Thyroid gland (tissue), 4 donors: ENCODE results near the gene E2F7. TPM values are rescaled to one million over a fixed set of nuclear protein-coding genes. Genes with fewer than 3 reads are reported as not detected.

ENCODE experiments used
- DNase-seq, 2 donors: peaks; one replicate each; pipeline ENCODE4 v3.0.0-alpha.2; 2019
- H3K27ac ChIP-seq, 3 donors: fragments of 200-600 bp; sonication (generic); 1 replicate in 2 of 3; 2 replicates in 1 of 3; pipeline ENCODE4 v1.5.1; 2016 to 2019; ENCODE audit warnings: mild to moderate bottlenecking in 1 of 3, moderate library complexity in 1 of 3
- H3K27me3 ChIP-seq: fragments of 200-600 bp; sonication (generic); one replicate; pipeline ENCODE4 v1.5.1; 2019
- H3K36me3 ChIP-seq, 2 donors: fragments of 200-600 bp; sonication (generic); one replicate each; pipeline ENCODE4 v1.5.1; 2016 to 2019
- H3K4me1 ChIP-seq, 2 donors: fragments of 200-600 bp; sonication (generic); one replicate each; pipeline ENCODE4 v1.5.1; 2017 to 2019
- H3K4me3 ChIP-seq, 3 donors: fragments of 200-600 bp; sonication (generic); replicated peaks in 1 of 3; 1 replicate in 2 of 3; 2 replicates in 1 of 3; pipeline ENCODE4 v1.5.1; 2016; ENCODE audit warnings: mild to moderate bottlenecking in 1 of 3
- H3K9me3 ChIP-seq: fragments of 200-600 bp; sonication (generic); one replicate; pipeline ENCODE4 v1.5.1; 2017
- CTCF ChIP-seq, 6 experiments: fragments of 200-600 bp in 3 of 6; fragments of 450-650 bp in 3 of 6; sonication (generic) in 3 of 6; IDR thresholded peaks; one replicate each; pipeline ENCODE4 v1.5.1; 2016 to 2019; ENCODE audit warnings: antibody characterized with exemption in 6 of 6, mild to moderate bottlenecking in 2 of 6, inconsistent platforms in 1 of 6, moderate library complexity in 1 of 6
- POLR2A ChIP-seq, 2 donors: fragments of 450-650 bp; IDR thresholded peaks; one replicate each; pipeline ENCODE4 v1.6.1; 2017; ENCODE audit warnings: antibody characterized with exemption in 2 of 2, mild to moderate bottlenecking in 2 of 2, moderate library complexity in 1 of 2
- WGBS, 2 donors: methylation state at CpG; one replicate each; pipeline ENCODE4 v1.1.5; 2017; 5-methylcytosine and 5-hydroxymethylcytosine counted together
- intact Hi-C: fragments of 100-400 bp; cut with DNase I; formaldehyde crosslinking; loops from one replicate; pipeline ENCODE4 v1.15.1; 2023
- total RNA-seq, 4 donors: library from RNA; depleted of rRNA; stranded (reverse); fragments of >200 nt; gene quantifications; one replicate each; pipeline ENCODE4 v1.2.3, GENCODE V29; 2016

Gene E2F7
- total RNA-seq, 4 donors from 2014 or later, result 4.6 TPM; not detected in 3

GRCh38 chr12:77001276-77001675 is 64.1 kb downstream of the E2F7 start:
- H3K27me3 ChIP-seq, result no peaks in the 10 kb centered on the region
- intact Hi-C loops, result no loop called here
- H3K36me3 ChIP-seq, result no peaks in the 10 kb centered on the region
- WGBS, 2 donors, result 95 to 96% methylated on average over 18 of the region's 18 CpGs
- H3K27ac ChIP-seq, result no peak overlapping the region
- no peaks in the 10 kb centered on the region for H3K9me3 ChIP-seq
- TF ChIP-seq CTCF (IDR thresholded peaks at IDR 0.05) (no peak), POLR2A (IDR thresholded peaks at IDR 0.05) (no peak)
- no peak for DNase-seq
- no peak overlapping the region for H3K4me3 ChIP-seq
- no peaks in the 10 kb centered on the region for H3K4me1 ChIP-seq

GRCh38 chr12:76998908-76999556 is 66.3 kb downstream of the E2F7 start:
- intact Hi-C loops, result no loop called here
- WGBS, 2 donors, result 79 to 81% methylated on average over 2 of the region's 2 CpGs
- H3K4me1 ChIP-seq, result no peaks in the 10 kb centered on the region
- DNase-seq, result no peak
- no peaks in the 10 kb centered on the region for H3K9me3 ChIP-seq
- no peak overlapping the region for H3K4me3 ChIP-seq
- no peaks in the 10 kb centered on the region for H3K36me3 ChIP-seq
- no peak overlapping the region for H3K27ac ChIP-seq
- TF ChIP-seq POLR2A (IDR thresholded peaks at IDR 0.05) (no peak), CTCF (IDR thresholded peaks at IDR 0.05) (no peak)
- no peaks in the 10 kb centered on the region for H3K27me3 ChIP-seq

GRCh38 chr12:76998386-76998785 is 67.0 kb downstream of the E2F7 start:
- H3K27ac ChIP-seq, result no peak overlapping the region
- no peaks in the 10 kb centered on the region for H3K27me3 ChIP-seq
- no peak overlapping the region for H3K4me3 ChIP-seq
- H3K36me3 ChIP-seq, result no peaks in the 10 kb centered on the region
- intact Hi-C loops, result no loop called here
- no peaks in the 10 kb centered on the region for H3K9me3 ChIP-seq
- TF ChIP-seq POLR2A (IDR thresholded peaks at IDR 0.05) (no peak), CTCF (IDR thresholded peaks at IDR 0.05) (no peak)
- DNase-seq, result no peak
- 63% methylated on average over 4 of the region's 4 CpGs for WGBS, 2 donors
- no peaks in the 10 kb centered on the region for H3K4me1 ChIP-seq

DNA sequence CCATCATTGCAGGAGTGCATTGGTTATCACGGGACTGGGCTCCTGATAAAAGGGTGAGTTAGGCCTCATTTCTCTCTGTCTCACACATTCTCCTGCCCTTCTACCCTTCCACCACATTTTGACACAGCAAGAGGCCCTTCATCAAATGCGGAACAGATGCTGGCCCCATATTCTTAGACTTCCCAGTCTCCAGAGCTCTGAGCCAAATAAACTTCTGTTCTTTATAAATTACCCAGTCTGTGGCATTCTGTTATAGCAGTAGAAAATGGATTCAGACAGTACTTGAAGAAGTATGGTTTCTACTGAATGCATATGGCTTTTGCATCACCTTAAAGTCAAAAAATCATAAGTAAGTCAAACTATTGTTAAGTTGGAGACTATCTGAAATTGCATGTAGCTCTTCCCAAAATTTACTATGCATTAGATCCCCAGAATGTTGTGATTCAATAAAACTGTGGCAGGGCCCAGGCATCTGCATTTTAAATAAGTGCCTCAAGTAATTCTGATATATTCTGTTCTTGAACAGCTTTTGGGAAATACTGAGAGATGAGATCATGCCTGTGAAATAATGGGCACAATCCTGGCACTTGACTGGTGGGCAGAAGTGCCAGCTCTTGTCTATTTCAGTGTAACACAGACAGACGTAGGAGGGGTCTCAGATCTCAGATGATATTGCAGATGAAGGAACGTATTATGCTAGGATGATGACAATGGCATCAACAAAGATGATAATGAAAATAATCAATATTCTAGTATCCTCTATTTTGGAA is 68.2 kb downstream of the E2F7 start:
- Histone ChIP-seq H3K27me3 (no peaks in the 10 kb centered on the region), H3K4me1 (no peaks in the 10 kb centered on the region), H3K36me3 (no peaks in the 10 kb centered on the region), H3K27ac (no peak overlapping the region), H3K9me3 (no peaks in the 10 kb centered on the region), H3K4me3 (no peak overlapping the region)
- 92 to 93% methylated on average over 4 of the region's 4 CpGs for WGBS, 2 donors
- TF ChIP-seq POLR2A (IDR thresholded peaks at IDR 0.05), result no peak
- no peak for TF ChIP-seq CTCF (IDR thresholded peaks at IDR 0.05)
- intact Hi-C loops, result no loop called here
- DNase-seq, result no peak

- H3K4me3 ChIP-seq, result no peak overlapping the region
- no peaks in the 10 kb centered on the region for H3K4me1 ChIP-seq
- peak in 1 of 2 donors; percentile 11 for DNase-seq
- WGBS, 2 donors, result 5 to 9% methylated on average over 1 of the region's 1 CpG
- H3K9me3 ChIP-seq, result no peaks in the 10 kb centered on the region
- no peak overlapping the region for H3K27ac ChIP-seq
- no peaks in the 10 kb centered on the region for H3K36me3 ChIP-seq
- H3K27me3 ChIP-seq, result no peaks in the 10 kb centered on the region
- intact Hi-C loops, result no loop called here
- TF ChIP-seq POLR2A (IDR thresholded peaks at IDR 0.05) (no peak), CTCF (IDR thresholded peaks at IDR 0.05) (no peak)
These were observed 74.7 kb downstream of the E2F7 start for GRCh38 chr12:76990716-76991115.
